Ishikawa (cell line): ENCODE results near the gene EGLN3.

Source experiments
- EP300 ChIP-seq: IDR thresholded peaks from 2 replicates; pipeline ENCODE4 v1.6.1; 2012; ENCODE audit warnings: borderline replicate concordance
- FOXM1 ChIP-seq: IDR thresholded peaks from 2 replicates; pipeline ENCODE4 v1.6.1; 2012; ENCODE audit warnings: low read depth, borderline replicate concordance
- REST ChIP-seq: IDR thresholded peaks from 2 replicates; pipeline ENCODE4 v1.6.1; 2012; ENCODE audit warnings: low read depth, mild to moderate bottlenecking
- TAF1 ChIP-seq: IDR thresholded peaks from 2 replicates; pipeline ENCODE4 v1.6.1; 2012; ENCODE audit warnings: low read depth, mild to moderate bottlenecking
- YY1 ChIP-seq: IDR thresholded peaks from 2 replicates; pipeline ENCODE4 v1.6.1; 2012; ENCODE audit warnings: low read depth

GRCh38 chr14:33941718-33942117 is 9.2 kb downstream of the EGLN3 start:
- TF ChIP-seq REST (no peak), FOXM1 (no peak), EP300 (no peak), TAF1 (no peak), YY1 (no peak)
